ENCODE data around the gene IFT43.

IFT43 gene

DNA sequence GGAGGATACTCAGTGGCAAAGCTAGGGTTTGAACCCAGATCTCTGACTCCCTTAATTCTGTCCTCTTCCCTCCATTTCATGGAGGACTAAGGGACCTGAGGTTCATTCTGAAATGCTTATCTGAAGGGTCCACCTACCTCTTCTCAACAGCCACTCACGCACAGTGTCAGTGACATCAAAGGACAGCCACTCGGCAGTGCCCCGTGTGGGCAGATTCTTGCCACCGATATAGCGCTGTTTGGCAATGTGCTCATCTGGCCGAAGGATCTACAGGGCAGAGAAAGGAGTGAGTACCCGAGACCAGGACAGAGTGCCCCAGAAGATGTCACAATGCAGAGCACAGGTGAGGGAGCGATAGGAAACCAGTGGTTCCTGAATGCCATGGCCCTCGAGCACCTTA is 14.6 kb upstream of the IFT43 start:
- DNase-seq (ENCODE audit: low read depth): no peak

GRCh38 chr14:75971509-75971908 is 14.1 kb upstream of the IFT43 start:
- TF ChIP-seq, protein P1, sequence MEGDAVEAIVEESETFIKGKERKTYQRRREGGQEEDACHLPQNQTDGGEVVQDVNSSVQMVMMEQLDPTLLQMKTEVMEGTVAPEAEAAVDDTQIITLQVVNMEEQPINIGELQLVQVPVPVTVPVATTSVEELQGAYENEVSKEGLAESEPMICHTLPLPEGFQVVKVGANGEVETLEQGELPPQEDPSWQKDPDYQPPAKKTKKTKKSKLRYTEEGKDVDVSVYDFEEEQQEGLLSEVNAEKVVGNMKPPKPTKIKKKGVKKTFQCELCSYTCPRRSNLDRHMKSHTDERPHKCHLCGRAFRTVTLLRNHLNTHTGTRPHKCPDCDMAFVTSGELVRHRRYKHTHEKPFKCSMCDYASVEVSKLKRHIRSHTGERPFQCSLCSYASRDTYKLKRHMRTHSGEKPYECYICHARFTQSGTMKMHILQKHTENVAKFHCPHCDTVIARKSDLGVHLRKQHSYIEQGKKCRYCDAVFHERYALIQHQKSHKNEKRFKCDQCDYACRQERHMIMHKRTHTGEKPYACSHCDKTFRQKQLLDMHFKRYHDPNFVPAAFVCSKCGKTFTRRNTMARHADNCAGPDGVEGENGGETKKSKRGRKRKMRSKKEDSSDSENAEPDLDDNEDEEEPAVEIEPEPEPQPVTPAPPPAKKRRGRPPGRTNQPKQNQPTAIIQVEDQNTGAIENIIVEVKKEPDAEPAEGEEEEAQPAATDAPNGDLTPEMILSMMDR (conservative IDR thresholded peaks at IDR 0.05; ENCODE audit: control insufficient read depth, insufficient read depth, low read depth, low read length): no peak
- no peak overlapping the region for H3K4me3 ChIP-seq (ENCODE audit: control insufficient read depth, low read depth, low read length)
- DNase-seq (ENCODE audit: low read depth): no peak

More for the DNA sequence above, 14.6 kb upstream of the IFT43 start:
- H3K4me3 ChIP-seq (ENCODE audit: control insufficient read depth, low read depth, low read length): no peak overlapping the region
- TF ChIP-seq, protein P1 (conservative IDR thresholded peaks at IDR 0.05; ENCODE audit: control insufficient read depth, insufficient read depth, low read depth, low read length): no peak

DNA sequence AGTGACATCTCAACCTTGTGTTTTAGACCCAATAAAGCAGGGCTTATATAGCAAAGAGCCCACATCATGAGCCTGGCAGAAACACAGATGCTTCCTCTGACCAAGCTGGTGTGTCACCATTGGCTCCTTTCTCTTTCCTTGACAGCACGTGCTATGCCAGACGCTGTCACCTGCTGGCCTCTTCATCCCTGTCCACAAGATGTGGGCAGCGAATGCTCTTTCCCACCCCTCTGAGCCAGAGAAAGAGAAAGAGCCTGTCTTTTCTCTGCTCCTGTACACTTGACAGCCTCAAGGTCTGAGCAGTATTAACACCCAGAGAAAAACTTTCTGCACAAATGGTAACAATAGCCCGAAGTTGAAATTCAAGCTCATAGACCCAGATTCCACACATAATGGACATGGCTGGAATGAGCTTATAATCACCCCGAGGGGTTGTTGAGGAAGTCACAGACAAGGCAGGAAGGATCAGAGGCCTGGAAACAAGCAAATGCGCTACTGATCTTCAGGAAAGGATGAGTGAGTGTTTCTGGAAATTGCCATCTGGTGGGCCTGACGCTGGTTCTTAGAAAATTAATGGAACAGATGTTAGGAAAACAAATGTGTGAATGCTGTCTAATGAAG is 12.7 kb upstream of the IFT43 start:
- DNase-seq (ENCODE audit: low read depth): no peak
- TF ChIP-seq, protein P1 (conservative IDR thresholded peaks at IDR 0.05; ENCODE audit: control insufficient read depth, insufficient read depth, low read depth, low read length): no peak
- H3K4me3 ChIP-seq (ENCODE audit: control insufficient read depth, low read depth, low read length): no peak overlapping the region

- DNase-seq (ENCODE audit: low read depth): no peak
- no peak overlapping the region for H3K4me3 ChIP-seq (ENCODE audit: control insufficient read depth, low read depth, low read length)
- TF ChIP-seq, protein P1 (conservative IDR thresholded peaks at IDR 0.05; ENCODE audit: control insufficient read depth, insufficient read depth, low read depth, low read length): no peak
Measured at GRCh38 chr14:75976826-75977581, 8.6 kb upstream of the IFT43 start.

- peak; percentile 69 for DNase-seq (ENCODE audit: low read depth)
- H3K4me3 ChIP-seq (ENCODE audit: control insufficient read depth, low read depth, low read length): no peak overlapping the region
- TF ChIP-seq, protein P1 (conservative IDR thresholded peaks at IDR 0.05; ENCODE audit: control insufficient read depth, insufficient read depth, low read depth, low read length): no peak
Measured at GRCh38 chr14:75977582-75977943, 8.0 kb upstream of the IFT43 start.

DNA sequence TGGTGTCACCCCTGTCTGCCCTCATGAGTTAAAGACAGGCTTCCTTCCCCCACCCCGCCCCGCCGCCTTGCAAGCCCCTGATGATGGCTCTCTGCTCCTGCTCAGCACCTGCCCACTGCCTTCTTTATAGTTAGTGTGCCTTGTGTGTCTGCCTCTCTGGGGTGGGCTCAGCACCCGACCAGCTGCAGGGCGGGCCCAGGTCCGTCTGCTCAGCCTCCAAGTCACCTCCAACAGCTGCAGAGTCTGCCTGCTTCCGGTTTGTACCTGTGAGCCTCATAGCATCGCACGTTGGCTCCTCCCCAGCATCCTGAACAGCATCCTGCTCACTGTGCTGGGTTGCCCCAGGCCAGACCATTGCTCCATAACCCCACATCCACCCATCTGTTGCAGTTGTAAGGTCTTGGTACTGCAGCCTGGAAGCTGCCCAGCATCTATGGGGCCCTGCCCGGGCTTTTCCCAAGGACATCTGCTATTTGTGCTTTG is 7.3 kb upstream of the IFT43 start:
- no peak overlapping the region for H3K4me3 ChIP-seq (ENCODE audit: control insufficient read depth, low read depth, low read length)
- TF ChIP-seq, protein P1 (conservative IDR thresholded peaks at IDR 0.05; ENCODE audit: control insufficient read depth, insufficient read depth, low read depth, low read length): no peak
- DNase-seq (ENCODE audit: low read depth): no peak
